GM19328 (cell line): ENCODE measurements around the gene LAX1.

Source experiments
- ATAC-seq: cut with Tn5 transposase; IDR thresholded peaks from one replicate; pipeline ENCODE4 v1.9.1; 2021; ENCODE audit warnings: mild to moderate bottlenecking, moderate library complexity; ENCODE audit not compliant: unreplicated experiment

Gene LAX1

GRCh38 chr1:203799971-203800370 lies 35.0 kb downstream of the LAX1 start:
- ATAC-seq = no peak

DNA sequence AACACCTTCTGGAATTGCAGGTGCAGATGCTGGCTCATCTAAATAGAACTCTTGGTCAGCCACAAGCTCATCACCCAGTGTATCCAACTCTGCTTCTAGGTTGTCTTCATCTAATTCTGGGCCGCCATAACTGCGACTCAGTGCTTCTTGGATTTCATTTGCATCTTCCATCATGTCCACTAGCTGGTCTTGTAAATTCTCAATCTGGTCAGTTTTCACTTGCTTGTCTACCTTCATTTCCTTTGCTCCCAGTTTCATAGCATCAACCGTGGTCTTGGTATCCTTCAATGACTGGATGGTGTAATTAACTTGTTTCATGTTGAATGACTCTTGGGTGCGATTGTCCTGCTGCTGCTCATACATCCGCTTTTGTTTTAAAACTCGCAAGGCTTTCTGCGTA lies 40.7 kb downstream of the LAX1 start:
- no peak for ATAC-seq

DNA sequence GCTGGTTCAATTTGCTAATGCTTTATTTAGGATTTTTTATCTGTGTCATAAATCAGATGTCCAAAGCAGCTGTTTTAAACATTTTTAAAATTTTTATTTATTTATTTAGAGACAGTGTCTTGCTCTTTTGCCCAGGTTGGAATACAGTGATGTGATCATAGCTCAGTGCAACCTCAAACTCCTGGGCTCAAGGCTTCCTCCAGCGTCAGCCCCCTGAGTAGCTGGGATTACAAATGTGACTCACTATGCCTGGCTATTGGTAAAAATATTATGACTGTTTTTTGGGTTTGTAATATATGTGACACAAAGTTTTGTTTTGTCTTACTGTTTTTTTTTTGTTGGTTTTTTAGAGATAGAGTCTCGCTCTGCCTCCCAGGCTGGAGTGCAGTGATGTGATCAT lies 42.2 kb downstream of the LAX1 start:
- ATAC-seq = no peak

GRCh38 chr1:203813581-203814341 lies 48.8 kb downstream of the LAX1 start:
- no peak for ATAC-seq

- no peak for ATAC-seq
Measured at GRCh38 chr1:203818399-203818798, 53.4 kb downstream of the LAX1 start.

DNA sequence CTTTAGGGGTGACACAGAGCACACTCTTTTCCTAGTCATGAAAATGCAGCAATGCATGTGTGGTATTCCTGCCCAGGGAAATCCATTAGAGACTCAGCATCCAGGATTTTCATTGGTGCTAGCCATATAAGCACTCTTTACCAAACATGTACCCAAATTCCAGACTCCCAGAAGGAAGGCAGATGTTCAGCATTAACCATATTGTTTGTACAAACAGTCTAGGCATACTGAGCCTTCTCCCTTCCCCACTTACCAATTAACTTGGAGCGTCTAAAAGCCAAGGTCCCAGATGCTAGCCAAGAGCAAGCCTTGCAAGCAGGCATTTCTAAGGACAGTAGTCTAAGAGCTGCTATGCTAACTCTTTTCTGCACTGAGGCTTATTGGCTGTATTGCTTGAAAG lies 58.3 kb downstream of the LAX1 start:
- ATAC-seq = no peak
